ENCODE results near the gene SNX9. TPM values are rescaled to one million over a fixed set of nuclear protein-coding genes. Genes with fewer than 3 reads are reported as not detected.
A peak's percentile ranks its signal among the peaks of the same experiment; 100 is the strongest.

Gene SNX9
- total and polyA plus RNA-seq, 2 donors (not counting 1 experiment from before 2014, with no cell fraction given): 56.8 to 117 TPM

DNA sequence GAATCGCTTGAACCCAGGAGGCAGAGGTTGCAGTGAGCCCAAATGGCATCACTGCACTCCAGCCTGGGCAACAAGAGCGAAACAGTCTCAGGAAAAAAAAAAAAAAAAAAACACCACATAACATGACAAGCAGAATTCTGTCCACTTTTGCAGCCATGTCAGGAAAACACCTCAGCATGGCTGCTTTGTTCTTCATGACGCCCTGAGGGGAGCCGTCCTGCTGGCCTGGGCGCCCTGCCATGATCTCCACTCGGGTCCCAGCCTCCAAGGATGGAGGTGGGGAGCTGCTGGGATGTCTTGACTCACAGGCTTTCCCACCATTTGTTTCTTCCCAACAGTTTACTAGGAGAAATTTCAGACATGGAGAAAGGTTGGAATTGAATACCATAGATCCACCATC lies 42.2 kb downstream of the SNX9 start:
- no peaks in the 10 kb centered on the region for H3K27me3 ChIP-seq (ENCODE audit: control insufficient read depth, insufficient read depth, low read length)
- H4K20me1 ChIP-seq (ENCODE audit: control insufficient read depth, extremely low read depth, insufficient read depth, low read length): peaks cover 3% of the 10 kb centered on the region
- no peaks in the 10 kb centered on the region for H3K9me3 ChIP-seq (ENCODE audit: control insufficient read depth, insufficient read depth, low read depth, low read length)
- H3K4me2 ChIP-seq (ENCODE audit: extremely low read depth, insufficient read depth, low read length): no peak overlapping the region
- H3K27ac ChIP-seq (ENCODE audit: insufficient read depth, low read length): no peak overlapping the region
- peaks cover 15% of the 10 kb centered on the region for H3K4me1 ChIP-seq (ENCODE audit: control insufficient read depth, extremely low read depth, insufficient read depth, low read length)
- no peak overlapping the region for H3K4me3 ChIP-seq (replicated peaks in 1 of 4; ENCODE audit: control extremely low read depth in 1 of 4, insufficient read depth in 1 of 4, low read depth in 3 of 4, low read length in 4 of 4)
- no peak overlapping the region for H2AFZ ChIP-seq (ENCODE audit: low read length)
- TF ChIP-seq EZH2 (IDR thresholded peaks at IDR 0.05; ENCODE audit: low read length, missing control alignments): no peak
- TF ChIP-seq, protein P1, sequence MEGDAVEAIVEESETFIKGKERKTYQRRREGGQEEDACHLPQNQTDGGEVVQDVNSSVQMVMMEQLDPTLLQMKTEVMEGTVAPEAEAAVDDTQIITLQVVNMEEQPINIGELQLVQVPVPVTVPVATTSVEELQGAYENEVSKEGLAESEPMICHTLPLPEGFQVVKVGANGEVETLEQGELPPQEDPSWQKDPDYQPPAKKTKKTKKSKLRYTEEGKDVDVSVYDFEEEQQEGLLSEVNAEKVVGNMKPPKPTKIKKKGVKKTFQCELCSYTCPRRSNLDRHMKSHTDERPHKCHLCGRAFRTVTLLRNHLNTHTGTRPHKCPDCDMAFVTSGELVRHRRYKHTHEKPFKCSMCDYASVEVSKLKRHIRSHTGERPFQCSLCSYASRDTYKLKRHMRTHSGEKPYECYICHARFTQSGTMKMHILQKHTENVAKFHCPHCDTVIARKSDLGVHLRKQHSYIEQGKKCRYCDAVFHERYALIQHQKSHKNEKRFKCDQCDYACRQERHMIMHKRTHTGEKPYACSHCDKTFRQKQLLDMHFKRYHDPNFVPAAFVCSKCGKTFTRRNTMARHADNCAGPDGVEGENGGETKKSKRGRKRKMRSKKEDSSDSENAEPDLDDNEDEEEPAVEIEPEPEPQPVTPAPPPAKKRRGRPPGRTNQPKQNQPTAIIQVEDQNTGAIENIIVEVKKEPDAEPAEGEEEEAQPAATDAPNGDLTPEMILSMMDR (conservative IDR thresholded peaks at IDR 0.05 in 1 of 2, IDR thresholded peaks at IDR 0.05 in 1 of 2; ENCODE audit: low read depth in 1 of 2, low read length in 2 of 2): no peak
- no peak for DNase-seq (ENCODE audit: low read depth in 2 of 2)
- H3K79me2 ChIP-seq (ENCODE audit: control insufficient read depth, insufficient read depth, low read length): peaks cover 81% of the 10 kb centered on the region
- H3K36me3 ChIP-seq (ENCODE audit: control insufficient read depth, insufficient read depth, low read length): peaks cover 11% of the 10 kb centered on the region
- H3K9ac ChIP-seq (ENCODE audit: insufficient read depth, low read length): no peak overlapping the region

GRCh38 chr6:157867155-157867559 lies 44.1 kb downstream of the SNX9 start:
- H3K36me3 ChIP-seq (ENCODE audit: control insufficient read depth, insufficient read depth, low read length): peaks cover 17% of the 10 kb centered on the region
- H3K4me3 ChIP-seq (replicated peaks in 1 of 4; ENCODE audit: control extremely low read depth in 1 of 4, insufficient read depth in 1 of 4, low read depth in 3 of 4, low read length in 4 of 4): no peak overlapping the region
- peaks cover 11% of the 10 kb centered on the region for H3K4me1 ChIP-seq (ENCODE audit: control insufficient read depth, extremely low read depth, insufficient read depth, low read length)
- no peak for TF ChIP-seq EZH2 (IDR thresholded peaks at IDR 0.05; ENCODE audit: low read length, missing control alignments)
- TF ChIP-seq, protein P1 (conservative IDR thresholded peaks at IDR 0.05 in 1 of 2, IDR thresholded peaks at IDR 0.05 in 1 of 2; ENCODE audit: low read depth in 1 of 2, low read length in 2 of 2): no peak
- H3K9ac ChIP-seq (ENCODE audit: insufficient read depth, low read length): no peak overlapping the region
- H3K9me3 ChIP-seq (ENCODE audit: control insufficient read depth, insufficient read depth, low read depth, low read length): no peaks in the 10 kb centered on the region
- no peaks in the 10 kb centered on the region for H4K20me1 ChIP-seq (ENCODE audit: control insufficient read depth, extremely low read depth, insufficient read depth, low read length)
- H2AFZ ChIP-seq (ENCODE audit: low read length): no peak overlapping the region
- H3K27me3 ChIP-seq (ENCODE audit: control insufficient read depth, insufficient read depth, low read length): no peaks in the 10 kb centered on the region
- H3K27ac ChIP-seq (ENCODE audit: insufficient read depth, low read length): no peak overlapping the region
- peak; percentile 34 to 55 for DNase-seq (ENCODE audit: low read depth in 2 of 2)
- peak overlapping the region; percentile 4 for H3K4me2 ChIP-seq (ENCODE audit: extremely low read depth, insufficient read depth, low read length)
- H3K79me2 ChIP-seq (ENCODE audit: control insufficient read depth, insufficient read depth, low read length): peaks cover 75% of the 10 kb centered on the region

- peak in 1 of 2 donors; percentile 60 for DNase-seq (ENCODE audit: low read depth in 2 of 2)
- Histone ChIP-seq H3K4me2 (ENCODE audit: extremely low read depth, insufficient read depth, low read length) (no peak overlapping the region), H3K9me3 (ENCODE audit: control insufficient read depth, insufficient read depth, low read depth, low read length) (no peaks in the 10 kb centered on the region), H3K9ac (ENCODE audit: insufficient read depth, low read length) (no peak overlapping the region), H3K36me3 (ENCODE audit: control insufficient read depth, insufficient read depth, low read length) (peaks cover 17% of the 10 kb centered on the region), H2AFZ (ENCODE audit: low read length) (no peak overlapping the region), H3K4me3 (replicated peaks in 1 of 4; ENCODE audit: control extremely low read depth in 1 of 4, insufficient read depth in 1 of 4, low read depth in 3 of 4, low read length in 4 of 4) (no peak overlapping the region), H3K4me1 (ENCODE audit: control insufficient read depth, extremely low read depth, insufficient read depth, low read length) (peaks cover 11% of the 10 kb centered on the region), H3K27ac (ENCODE audit: insufficient read depth, low read length) (no peak overlapping the region), H3K79me2 (ENCODE audit: control insufficient read depth, insufficient read depth, low read length) (peaks cover 68% of the 10 kb centered on the region), H4K20me1 (ENCODE audit: control insufficient read depth, extremely low read depth, insufficient read depth, low read length) (no peaks in the 10 kb centered on the region), H3K27me3 (ENCODE audit: control insufficient read depth, insufficient read depth, low read length) (no peaks in the 10 kb centered on the region)
- TF ChIP-seq, protein P1 (conservative IDR thresholded peaks at IDR 0.05 in 1 of 2, IDR thresholded peaks at IDR 0.05 in 1 of 2; ENCODE audit: low read depth in 1 of 2, low read length in 2 of 2): no peak
- TF ChIP-seq EZH2 (IDR thresholded peaks at IDR 0.05; ENCODE audit: low read length, missing control alignments): no peak
These were observed 44.9 kb downstream of the SNX9 start for GRCh38 chr6:157867981-157868380.

All from fibroblast of lung (primary cell).